SU-DHL-6 (cell line): ENCODE data around the gene HEBP2.

Experiments
- H2AFZ ChIP-seq: fragments of 200-600 bp; sonication (generic); 2 replicates; pipeline ENCODE4 v1.6.1; 2014; ENCODE audit warnings: low read depth, mild to moderate bottlenecking, moderate library complexity, mixed read lengths, antibody characterized with exemption, low read length; ENCODE audit not compliant: severe bottlenecking
- H3F3A ChIP-seq: fragments of 200-600 bp; shearing (Covaris generic); 2 replicates; pipeline ENCODE4 v1.6.0; 2016; ENCODE audit warnings: antibody characterized with exemption, mild to moderate bottlenecking; ENCODE audit not compliant: insufficient read depth
- H3K27ac ChIP-seq: fragments of 200-600 bp; sonication (generic); 2 replicates; pipeline ENCODE4 v1.5.1; 2016; ENCODE audit warnings: low read depth, mild to moderate bottlenecking, low read length, moderate library complexity, mixed read lengths
- H3K27me3 ChIP-seq: fragments of 200-600 bp; sonication (generic), shearing (Covaris generic); 2 replicates; pipeline ENCODE4 v1.6.0; 2014; ENCODE audit warnings: mild to moderate bottlenecking, low read length
- H3K36me3 ChIP-seq: fragments of 200-600 bp; sonication (generic); 2 replicates; pipeline ENCODE4 v1.6.1; 2014; ENCODE audit warnings: mild to moderate bottlenecking, low read length, mixed read lengths
- H3K4me2 ChIP-seq: fragments of 300-600, 200-600 bp; shearing (Covaris generic), sonication (generic); 2 replicates; pipeline ENCODE4 v1.6.0; 2014; ENCODE audit warnings: low read length, low read depth, mild to moderate bottlenecking; ENCODE audit not compliant: poor library complexity, severe bottlenecking
- H3K4me3 ChIP-seq: fragments of 200-600 bp; sonication (generic); 2 replicates; pipeline ENCODE4 v1.5.1; 2014; ENCODE audit warnings: antibody characterized with exemption, low read length, mild to moderate bottlenecking, mixed read lengths; ENCODE audit not compliant: insufficient read depth, poor library complexity, severe bottlenecking
- H3K79me2 ChIP-seq: fragments of 200-600 bp; sonication (generic); 2 replicates; pipeline ENCODE4 v1.6.1; 2014; ENCODE audit warnings: mild to moderate bottlenecking, low read length, moderate library complexity; ENCODE audit not compliant: insufficient read depth
- H3K9ac ChIP-seq: fragments of 200-600 bp; sonication (generic); 2 replicates; pipeline ENCODE4 v1.7.0; 2014; ENCODE audit warnings: mild to moderate bottlenecking, low read length
- H3K9me2 ChIP-seq: fragments of 200-600 bp; sonication (generic); replicated peaks from 2 replicates; pipeline ENCODE4 v1.6.1; 2014; ENCODE audit warnings: low read length; ENCODE audit not compliant: insufficient read depth
- H3K9me3 ChIP-seq: fragments of 200-600 bp; sonication (generic); 2 replicates; pipeline ENCODE4 v1.6.1; 2014; ENCODE audit warnings: low read length, mixed read lengths; ENCODE audit not compliant: insufficient read depth
- H4K20me1 ChIP-seq: fragments of 200-600 bp; sonication (generic); 2 replicates; pipeline ENCODE4 v1.6.1; 2014; ENCODE audit warnings: low read depth, mild to moderate bottlenecking, antibody characterized with exemption, low read length, moderate library complexity, mixed read lengths
- EZH2phosphoT487 ChIP-seq: fragments of 200-600 bp; sonication (generic), shearing (Covaris generic); conservative IDR thresholded peaks from 2 replicates; pipeline ENCODE4 v1.6.1; 2018; ENCODE audit warnings: mild to moderate bottlenecking, antibody characterized with exemption, low read length, moderate library complexity, mixed read lengths
- TF ChIP-seq, protein P1 (sequence below): fragments of 200-600 bp; sonication (generic); IDR thresholded peaks from one replicate; pipeline ENCODE4 v1.5.1; 2017; ENCODE audit warnings: antibody characterized with exemption, mild to moderate bottlenecking, low read length, moderate library complexity; ENCODE audit not compliant: insufficient read depth, poor library complexity, severe bottlenecking

HEBP2 gene

DNA sequence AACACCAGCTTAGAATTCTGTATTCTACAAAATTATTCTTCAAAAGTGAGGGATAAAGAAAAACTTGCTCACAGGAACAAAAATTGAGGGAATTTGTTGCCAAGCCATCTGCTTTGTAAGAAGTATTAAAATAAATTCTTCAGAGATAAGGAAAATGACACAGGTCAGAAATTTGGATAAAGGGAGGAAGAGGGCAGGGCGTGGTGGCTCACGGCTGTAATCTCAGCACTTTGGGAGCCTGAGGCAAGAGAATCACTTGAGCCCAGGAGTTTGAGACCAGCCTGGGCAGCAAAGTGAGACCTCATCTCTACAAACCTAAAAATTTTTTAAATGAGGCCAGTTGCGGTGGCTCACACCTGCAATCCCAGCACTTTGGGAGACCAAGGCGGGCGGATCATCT, 14.5 kb upstream of the HEBP2 start:
- H3K79me2 ChIP-seq = no peaks in the 10 kb centered on the region
- H2AFZ ChIP-seq = no peak overlapping the region
- H3K9me2 ChIP-seq = no peaks in the 10 kb centered on the region
- H3K9me3 ChIP-seq = no peaks in the 10 kb centered on the region
- H3K4me2 ChIP-seq = no peak overlapping the region
- H3K9ac ChIP-seq = no peak overlapping the region
- no peak overlapping the region for H3K27ac ChIP-seq
- H3K36me3 ChIP-seq = no peaks in the 10 kb centered on the region
- no peak overlapping the region for H3K4me3 ChIP-seq
- no peaks in the 10 kb centered on the region for H3K27me3 ChIP-seq
- H4K20me1 ChIP-seq = no peaks in the 10 kb centered on the region
- no peaks in the 10 kb centered on the region for H3F3A ChIP-seq
- TF ChIP-seq, protein P1, sequence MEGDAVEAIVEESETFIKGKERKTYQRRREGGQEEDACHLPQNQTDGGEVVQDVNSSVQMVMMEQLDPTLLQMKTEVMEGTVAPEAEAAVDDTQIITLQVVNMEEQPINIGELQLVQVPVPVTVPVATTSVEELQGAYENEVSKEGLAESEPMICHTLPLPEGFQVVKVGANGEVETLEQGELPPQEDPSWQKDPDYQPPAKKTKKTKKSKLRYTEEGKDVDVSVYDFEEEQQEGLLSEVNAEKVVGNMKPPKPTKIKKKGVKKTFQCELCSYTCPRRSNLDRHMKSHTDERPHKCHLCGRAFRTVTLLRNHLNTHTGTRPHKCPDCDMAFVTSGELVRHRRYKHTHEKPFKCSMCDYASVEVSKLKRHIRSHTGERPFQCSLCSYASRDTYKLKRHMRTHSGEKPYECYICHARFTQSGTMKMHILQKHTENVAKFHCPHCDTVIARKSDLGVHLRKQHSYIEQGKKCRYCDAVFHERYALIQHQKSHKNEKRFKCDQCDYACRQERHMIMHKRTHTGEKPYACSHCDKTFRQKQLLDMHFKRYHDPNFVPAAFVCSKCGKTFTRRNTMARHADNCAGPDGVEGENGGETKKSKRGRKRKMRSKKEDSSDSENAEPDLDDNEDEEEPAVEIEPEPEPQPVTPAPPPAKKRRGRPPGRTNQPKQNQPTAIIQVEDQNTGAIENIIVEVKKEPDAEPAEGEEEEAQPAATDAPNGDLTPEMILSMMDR = no peak
- TF ChIP-seq EZH2phosphoT487 = no peak

- Histone ChIP-seq H3K4me3 (no peak overlapping the region), H3F3A (no peaks in the 10 kb centered on the region), H4K20me1 (no peaks in the 10 kb centered on the region), H3K36me3 (no peaks in the 10 kb centered on the region), H3K27ac (no peak overlapping the region), H3K27me3 (no peaks in the 10 kb centered on the region), H3K9ac (no peak overlapping the region), H3K4me2 (no peak overlapping the region), H3K79me2 (no peaks in the 10 kb centered on the region), H2AFZ (no peak overlapping the region), H3K9me3 (no peaks in the 10 kb centered on the region), H3K9me2 (no peaks in the 10 kb centered on the region)
- TF ChIP-seq, protein P1 = no peak
- TF ChIP-seq EZH2phosphoT487 = no peak
Observed at GRCh38 chr6:138393871-138394783, 9.9 kb upstream of the HEBP2 start.

- Histone ChIP-seq H3K9me2 (no peaks in the 10 kb centered on the region), H3K9me3 (no peaks in the 10 kb centered on the region), H2AFZ (no peak overlapping the region), H3K9ac (no peak overlapping the region), H3K27me3 (no peaks in the 10 kb centered on the region), H3K79me2 (no peaks in the 10 kb centered on the region), H3K4me3 (no peak overlapping the region), H3K36me3 (no peaks in the 10 kb centered on the region), H3K27ac (no peak overlapping the region), H4K20me1 (no peaks in the 10 kb centered on the region), H3F3A (no peaks in the 10 kb centered on the region), H3K4me2 (no peak overlapping the region)
- no peak for TF ChIP-seq EZH2phosphoT487
- TF ChIP-seq, protein P1 = no peak
Observed at GRCh38 chr6:138396709-138397108, 7.3 kb upstream of the HEBP2 start.
